Adrenal gland (tissue), 5 donors: ENCODE results near the gene LRRC46.

Experiments used
- CTCF ChIP-seq, 6 experiments: fragments of 450-650 bp in 4 of 6; fragments of 200-600 bp in 2 of 6; sonication (generic) in 1 of 6; IDR thresholded peaks; 1 replicate in 5 of 6; 2 replicates in 1 of 6; pipeline versions ENCODE4 v1.5.1 to v1.8.0; 2016 to 2021; ENCODE audit warnings: antibody characterized with exemption in 6 of 6, mild to moderate bottlenecking in 2 of 6, moderate library complexity in 1 of 6
- POLR2A ChIP-seq, 2 donors: fragments of 450-650 bp; IDR thresholded peaks; one replicate each; pipeline ENCODE4 v1.6.1; 2017; ENCODE audit warnings: antibody characterized with exemption in 2 of 2, mild to moderate bottlenecking in 2 of 2, moderate library complexity in 1 of 2
- donor health status: DM: no; HTN: no; CAD: no.

DNA sequence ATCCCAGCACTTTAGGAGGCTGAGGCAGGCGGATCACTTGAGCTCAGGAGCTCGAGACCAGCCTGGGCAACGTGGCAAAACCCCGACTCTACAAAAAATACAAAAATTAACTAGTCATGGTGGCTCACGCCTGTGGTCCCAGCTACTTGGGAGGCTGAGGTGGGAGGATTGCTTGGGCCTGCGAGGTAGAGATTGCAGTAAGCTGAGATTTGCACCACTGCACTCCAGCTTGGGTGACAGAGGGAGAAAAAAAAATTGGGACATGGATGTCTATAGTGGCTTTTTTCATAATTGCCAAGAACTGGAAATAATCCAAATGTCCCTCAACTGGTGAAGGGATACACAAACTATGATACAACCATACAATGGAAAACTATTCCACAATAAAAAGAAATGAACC, 38.5 kb upstream of the LRRC46 start:
- no peak for TF ChIP-seq CTCF (IDR thresholded peaks at IDR 0.05)
- no peak for TF ChIP-seq POLR2A (IDR thresholded peaks at IDR 0.05)
